Mammary epithelial cell (primary cell): ENCODE results near the gene PHEX.

Experiments
- EZH2 ChIP-seq: IDR thresholded peaks from 2 replicates; pipeline ENCODE4 v1.6.1; 2012; ENCODE audit warnings: low read length, inconsistent platforms, borderline replicate concordance
- TF ChIP-seq, protein P1 (sequence below), 2 donors: IDR thresholded peaks in 1 of 2; conservative IDR thresholded peaks in 1 of 2; 2 replicates each; pipeline ENCODE4 v1.5.1; 2011 to 2012; ENCODE audit warnings: inconsistent platforms in 2 of 2, low read length in 2 of 2, mild to moderate bottlenecking in 2 of 2, control low read depth in 1 of 2, low read depth in 1 of 2; ENCODE audit not compliant: insufficient read depth in 1 of 2; ENCODE audit errors: extremely low read depth in 1 of 2

DNA sequence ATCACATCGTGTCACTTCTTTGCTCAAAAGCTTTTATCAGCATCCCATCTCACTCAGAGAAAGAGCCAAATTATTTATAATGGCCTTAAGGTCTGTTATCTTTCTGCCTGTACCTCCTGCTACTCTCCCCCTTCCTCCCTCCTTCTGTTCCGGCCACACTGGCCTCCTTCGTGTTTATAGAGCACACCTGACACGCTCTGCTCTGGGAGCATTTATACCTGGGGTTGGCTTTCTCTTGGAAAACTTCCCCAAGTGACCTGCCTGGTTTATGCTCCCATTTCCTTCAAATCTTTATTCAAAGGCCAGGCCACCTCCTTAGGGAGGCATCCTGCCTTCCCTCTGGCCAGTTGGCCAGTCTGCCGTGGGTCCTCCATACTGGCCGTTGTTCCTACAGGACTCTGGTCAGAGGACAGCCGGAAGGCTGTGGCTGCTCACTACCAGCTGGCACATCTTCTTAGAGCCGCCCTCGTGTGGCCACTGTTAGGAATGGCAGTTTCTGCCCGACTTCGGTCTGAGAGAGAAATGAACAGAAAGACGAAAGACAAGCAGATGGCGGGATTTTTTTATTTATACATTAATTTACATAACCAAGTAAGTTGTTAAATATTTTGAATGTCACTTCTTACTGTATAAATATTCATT lies 160.4 kb downstream of the PHEX start:
- TF ChIP-seq, protein P1, sequence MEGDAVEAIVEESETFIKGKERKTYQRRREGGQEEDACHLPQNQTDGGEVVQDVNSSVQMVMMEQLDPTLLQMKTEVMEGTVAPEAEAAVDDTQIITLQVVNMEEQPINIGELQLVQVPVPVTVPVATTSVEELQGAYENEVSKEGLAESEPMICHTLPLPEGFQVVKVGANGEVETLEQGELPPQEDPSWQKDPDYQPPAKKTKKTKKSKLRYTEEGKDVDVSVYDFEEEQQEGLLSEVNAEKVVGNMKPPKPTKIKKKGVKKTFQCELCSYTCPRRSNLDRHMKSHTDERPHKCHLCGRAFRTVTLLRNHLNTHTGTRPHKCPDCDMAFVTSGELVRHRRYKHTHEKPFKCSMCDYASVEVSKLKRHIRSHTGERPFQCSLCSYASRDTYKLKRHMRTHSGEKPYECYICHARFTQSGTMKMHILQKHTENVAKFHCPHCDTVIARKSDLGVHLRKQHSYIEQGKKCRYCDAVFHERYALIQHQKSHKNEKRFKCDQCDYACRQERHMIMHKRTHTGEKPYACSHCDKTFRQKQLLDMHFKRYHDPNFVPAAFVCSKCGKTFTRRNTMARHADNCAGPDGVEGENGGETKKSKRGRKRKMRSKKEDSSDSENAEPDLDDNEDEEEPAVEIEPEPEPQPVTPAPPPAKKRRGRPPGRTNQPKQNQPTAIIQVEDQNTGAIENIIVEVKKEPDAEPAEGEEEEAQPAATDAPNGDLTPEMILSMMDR (conservative IDR thresholded peaks at IDR 0.05 in 1 of 2, IDR thresholded peaks at IDR 0.05 in 1 of 2; ENCODE audit: extremely low read depth in 1 of 2, insufficient read depth in 1 of 2, low read depth in 1 of 2, low read length in 2 of 2) = peak; percentile 70 to 82
- TF ChIP-seq EZH2 = no peak
